Measurements from ENCODE around the gene ADD2. TPM values are rescaled to one million over a fixed set of nuclear protein-coding genes. Genes with fewer than 3 reads are reported as not detected.
"Not testable (repeated sequence)": the region's sequence is repeated elsewhere in the genome, so short reads cannot be mapped to it uniquely, and the experiment has no call there.

The ADD2 gene
- total RNA-seq, 1 experiment from 2014 or later: 0.08 TPM

DNA sequence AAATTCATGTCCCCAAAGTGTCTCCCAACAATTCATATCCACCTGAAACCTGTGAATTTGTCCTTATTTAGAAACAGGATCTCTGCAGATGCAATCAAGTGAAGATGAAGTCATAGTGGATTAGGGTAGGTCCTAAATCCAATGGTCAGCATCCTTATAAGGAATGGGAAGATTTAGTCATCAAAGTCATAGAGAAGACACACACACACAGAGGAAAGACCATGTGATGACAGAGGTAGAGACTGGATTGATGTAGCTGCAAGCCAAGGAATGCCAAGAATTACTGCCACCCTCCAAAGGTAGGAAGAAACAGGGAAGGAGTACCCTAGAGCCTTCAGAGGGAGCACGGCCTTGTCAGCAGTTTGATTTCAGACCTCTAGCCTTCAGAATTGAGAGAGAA, 17.7 kb downstream of the ADD2 start:
- Histone ChIP-seq H3K36me3 (no peaks in the 10 kb centered on the region), H3K9me3 (replicated peaks) (no peaks in the 10 kb centered on the region), H3K27ac (no peak overlapping the region), H3K4me3 (no peak overlapping the region), H3K4me1 (no peaks in the 10 kb centered on the region), H3K27me3 (0 out of 2 replicates have a peak, but pooled peaks cover 12% of the 10 kb centered on the region)
- DNase-seq: no peak

DNA sequence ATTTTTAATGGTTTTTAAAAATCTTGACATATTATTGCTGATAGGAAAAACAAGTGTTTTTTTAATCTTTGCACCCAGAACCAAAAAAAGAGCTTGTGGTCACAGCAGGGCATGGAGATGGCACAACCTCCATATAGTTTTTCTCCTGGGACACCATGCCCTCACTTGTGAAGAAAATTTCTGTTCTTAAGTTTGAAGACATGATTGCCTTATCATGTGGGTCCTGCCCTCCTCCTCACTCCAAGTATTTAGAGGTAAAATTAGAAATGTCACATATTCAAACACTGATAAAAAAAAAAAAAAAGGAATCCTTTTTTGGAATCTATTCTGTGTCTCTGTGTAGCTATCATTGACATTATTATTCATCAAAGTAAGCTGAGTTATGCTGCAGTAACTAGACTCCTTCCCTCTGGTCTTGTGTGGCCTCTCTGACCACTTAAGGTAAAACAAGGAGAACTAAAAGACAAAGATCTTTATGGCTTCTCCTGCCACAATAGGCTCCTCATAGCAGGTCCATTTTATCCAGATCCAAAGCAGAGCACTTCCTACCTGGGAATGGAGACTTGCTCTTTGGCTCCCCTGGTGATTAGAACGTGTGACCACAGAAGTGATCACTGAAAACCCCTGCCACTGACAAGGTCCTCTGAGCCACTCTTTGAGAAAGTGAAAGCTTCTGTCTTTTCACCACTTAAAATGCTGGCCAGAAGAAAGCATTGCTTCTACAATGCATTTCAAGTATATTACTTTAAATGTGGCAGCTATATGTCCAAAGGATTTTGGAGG, 19.8 kb downstream of the ADD2 start:
- H3K27ac ChIP-seq: no peak overlapping the region
- no peak for DNase-seq
- no peaks in the 10 kb centered on the region for H3K4me1 ChIP-seq
- H3K9me3 ChIP-seq (replicated peaks): no peaks in the 10 kb centered on the region
- H3K4me3 ChIP-seq: no peak overlapping the region
- no peaks in the 10 kb centered on the region for H3K36me3 ChIP-seq
- 0 out of 2 replicates have a peak, but pooled peaks cover 11% of the 10 kb centered on the region for H3K27me3 ChIP-seq

DNA sequence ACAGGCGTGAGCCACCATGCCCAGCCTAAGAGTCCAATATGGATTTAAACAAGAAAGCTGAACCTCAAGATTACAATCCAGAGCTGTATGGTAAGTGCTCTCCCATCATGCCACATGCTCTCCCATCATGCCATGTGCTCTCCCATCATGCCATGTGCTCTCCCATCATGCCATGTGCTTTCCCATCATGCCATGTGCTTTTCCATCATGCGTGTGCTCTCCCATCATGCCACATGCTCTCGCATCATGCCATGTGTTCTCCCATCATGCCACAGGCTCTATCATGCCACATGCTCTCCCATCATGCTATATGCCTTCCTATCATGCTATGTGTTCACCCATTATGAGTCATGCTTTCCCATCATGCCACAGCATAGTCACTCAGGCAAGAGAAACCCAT, 20.7 kb downstream of the ADD2 start:
- no peaks in the 10 kb centered on the region for H3K36me3 ChIP-seq
- H3K27ac ChIP-seq: no peak overlapping the region
- no peak for DNase-seq
- H3K27me3 ChIP-seq: 0 out of 2 replicates have a peak, but pooled peaks cover 6% of the 10 kb centered on the region
- no peaks in the 10 kb centered on the region for H3K4me1 ChIP-seq
- no peak overlapping the region for H3K4me3 ChIP-seq
- H3K9me3 ChIP-seq (replicated peaks): no peaks in the 10 kb centered on the region

DNA sequence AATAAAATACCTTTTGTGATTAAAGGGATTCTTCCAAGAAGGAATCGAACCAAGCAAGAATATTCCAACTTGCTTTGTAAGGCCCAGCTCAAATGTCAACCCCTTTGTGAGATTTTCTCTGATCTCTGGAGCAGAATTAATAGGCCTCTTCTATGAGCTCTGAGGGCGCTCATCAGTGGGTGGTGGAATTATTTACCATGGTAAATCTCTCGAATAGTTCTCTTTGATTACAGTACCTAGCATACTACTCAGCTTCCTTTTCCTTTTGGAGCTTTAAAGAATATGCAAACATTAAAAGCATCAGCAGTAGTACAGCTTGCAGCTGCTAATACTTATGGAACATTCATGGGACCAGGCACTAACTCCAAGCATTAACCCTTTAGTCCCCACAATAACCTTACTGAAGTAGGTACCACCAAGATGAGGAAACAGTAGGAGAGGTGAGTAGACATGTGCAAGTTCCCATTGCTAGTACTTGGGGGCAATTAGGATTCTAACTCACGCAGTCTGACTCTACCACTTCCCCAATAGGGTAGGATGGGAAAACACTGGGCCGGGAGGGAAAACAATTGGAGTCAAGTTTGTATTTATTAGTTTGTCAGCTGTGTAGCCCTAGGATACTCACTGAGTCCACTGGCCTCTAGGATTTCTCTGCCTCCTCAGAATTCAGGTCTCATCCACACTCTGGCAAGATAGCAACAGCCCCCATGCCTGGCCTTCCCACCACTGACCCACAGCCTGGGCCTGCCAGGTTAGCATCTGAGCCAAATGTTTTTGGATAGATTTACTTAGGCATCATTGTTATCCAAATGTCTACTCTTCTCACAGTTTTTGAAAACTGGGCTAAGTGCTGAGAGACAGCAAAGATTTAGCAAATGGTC, 21.7 kb downstream of the ADD2 start:
- Histone ChIP-seq H3K36me3 (no peaks in the 10 kb centered on the region), H3K27me3 (0 out of 2 replicates have a peak, but pooled peaks cover 6% of the 10 kb centered on the region), H3K4me3 (no peak overlapping the region), H3K9me3 (replicated peaks) (no peaks in the 10 kb centered on the region), H3K27ac (no peak overlapping the region), H3K4me1 (no peaks in the 10 kb centered on the region)
- no peak for DNase-seq

DNA sequence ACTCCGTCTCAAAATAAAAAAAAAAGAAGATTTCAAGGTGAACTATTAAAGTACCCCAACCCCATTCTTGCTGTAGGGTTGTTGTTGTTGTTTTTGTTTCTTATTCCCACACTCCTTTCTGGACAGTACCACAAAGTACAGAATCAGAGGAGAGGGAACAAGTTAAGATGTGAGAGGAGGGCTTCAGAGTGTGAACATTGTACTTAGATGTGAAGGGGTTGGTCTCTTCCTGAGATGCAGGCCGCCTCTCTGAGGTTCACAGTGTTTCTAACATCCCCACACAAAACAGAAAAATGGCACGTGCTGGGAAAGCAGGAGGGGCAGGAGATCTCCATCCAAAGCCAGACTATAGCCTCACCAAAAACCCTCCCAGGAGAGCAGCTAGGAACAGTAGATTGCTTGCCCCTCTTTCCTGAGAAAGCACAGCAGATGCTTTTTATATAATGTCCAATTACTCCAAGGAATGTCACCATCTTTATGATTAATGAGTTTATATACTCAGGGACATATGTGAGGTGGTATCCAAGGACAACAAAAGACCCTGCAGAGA, 22.6 kb downstream of the ADD2 start:
- no peak overlapping the region for H3K27ac ChIP-seq
- H3K9me3 ChIP-seq (replicated peaks): no peaks in the 10 kb centered on the region
- no peak overlapping the region for H3K4me3 ChIP-seq
- H3K4me1 ChIP-seq: no peaks in the 10 kb centered on the region
- no peaks in the 10 kb centered on the region for H3K36me3 ChIP-seq
- H3K27me3 ChIP-seq: 0 out of 2 replicates have a peak, but pooled peaks cover 6% of the 10 kb centered on the region
- no peak for DNase-seq

DNA sequence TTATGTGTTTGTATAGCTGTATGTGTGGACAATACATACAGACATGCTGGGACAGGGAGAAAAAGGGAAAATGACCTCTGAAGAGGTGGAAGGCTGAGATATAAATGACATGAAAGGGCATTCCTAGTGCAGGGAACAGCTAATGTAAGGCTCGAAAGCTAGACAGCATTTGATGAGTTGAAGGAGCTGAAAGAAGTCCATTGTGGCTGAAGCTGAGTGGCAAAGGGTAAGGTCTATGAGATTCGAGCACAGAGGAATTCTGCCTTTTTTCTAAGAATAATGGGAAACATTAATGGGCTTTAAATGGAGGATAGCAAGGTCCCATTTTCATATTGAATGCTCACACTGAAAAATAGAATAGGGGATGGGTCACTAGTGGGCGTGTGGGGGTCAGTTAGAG, 23.6 kb downstream of the ADD2 start:
- no peak for DNase-seq
- Histone ChIP-seq H3K36me3 (no peaks in the 10 kb centered on the region), H3K27me3 (0 out of 2 replicates have a peak, but pooled peaks cover 6% of the 10 kb centered on the region), H3K4me1 (no peaks in the 10 kb centered on the region), H3K27ac (no peak overlapping the region), H3K9me3 (replicated peaks) (no peaks in the 10 kb centered on the region), H3K4me3 (no peak overlapping the region)

DNA sequence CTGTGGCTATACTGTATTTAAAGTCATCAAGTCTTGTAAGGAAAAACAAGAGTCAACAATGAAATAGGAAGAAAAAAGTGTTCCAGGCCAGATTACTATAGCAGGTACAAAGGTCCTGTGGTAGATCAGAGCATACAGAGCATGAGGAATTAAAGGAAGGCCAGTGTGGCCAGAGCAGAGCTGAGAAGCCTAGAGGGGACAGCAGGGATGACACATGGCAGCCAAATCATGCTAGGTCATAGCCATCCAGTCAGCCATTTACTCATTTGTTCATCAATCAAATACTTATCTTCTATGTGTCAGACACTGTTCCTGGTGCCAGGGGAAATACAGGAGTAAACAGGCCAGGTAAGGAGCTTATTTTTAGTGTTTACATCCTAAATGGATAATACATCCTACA, 24.3 kb downstream of the ADD2 start:
- H3K9me3 ChIP-seq (replicated peaks): no peaks in the 10 kb centered on the region
- no peaks in the 10 kb centered on the region for H3K36me3 ChIP-seq
- H3K27me3 ChIP-seq: 0 out of 2 replicates have a peak, but pooled peaks cover 6% of the 10 kb centered on the region
- DNase-seq: no peak
- no peak overlapping the region for H3K4me3 ChIP-seq
- no peaks in the 10 kb centered on the region for H3K4me1 ChIP-seq
- H3K27ac ChIP-seq: no peak overlapping the region

DNA sequence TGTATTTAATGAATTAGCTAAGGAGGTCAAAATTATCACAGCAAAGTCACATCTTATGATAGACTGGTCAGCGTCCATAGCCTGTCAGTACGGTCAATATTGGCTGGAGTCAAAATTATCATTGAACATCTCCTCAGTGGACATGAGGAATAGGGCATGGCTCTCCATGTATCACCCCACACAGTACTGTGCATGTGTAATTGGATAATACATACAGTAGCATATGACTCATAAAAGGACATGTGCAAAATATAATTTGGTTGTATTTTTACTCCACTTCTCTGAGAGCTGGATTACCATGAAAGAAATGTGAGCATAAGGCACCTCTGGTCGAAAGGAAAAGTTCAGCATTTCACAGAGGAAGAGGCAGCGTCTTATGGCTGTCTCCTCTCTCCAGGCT, 24.9 kb downstream of the ADD2 start:
- Histone ChIP-seq H3K4me3 (no peak overlapping the region), H3K36me3 (no peaks in the 10 kb centered on the region), H3K4me1 (no peaks in the 10 kb centered on the region), H3K27me3 (0 out of 2 replicates have a peak, but pooled peaks cover 6% of the 10 kb centered on the region), H3K9me3 (replicated peaks) (no peaks in the 10 kb centered on the region), H3K27ac (no peak overlapping the region)
- no peak for DNase-seq

DNA sequence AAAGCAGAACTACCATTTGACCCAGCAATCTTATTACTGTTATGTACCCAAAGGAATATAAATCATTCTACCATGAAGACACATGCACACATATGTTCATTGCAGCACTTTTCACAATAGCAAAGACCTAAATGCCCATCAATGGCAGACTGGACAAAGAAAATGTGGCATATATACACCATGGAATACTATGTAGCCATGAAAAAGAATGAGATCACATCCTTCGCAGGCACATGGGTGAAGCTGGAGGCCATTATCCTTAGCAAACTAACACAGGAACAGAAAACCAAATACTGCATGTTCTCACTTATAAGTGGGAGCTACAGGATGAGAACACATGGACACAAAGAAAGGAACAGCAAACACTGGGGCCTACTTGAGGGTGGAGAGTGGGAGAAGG, 28.5 kb downstream of the ADD2 start:
- not testable (repeated sequence) for H3K27ac ChIP-seq; H3K9me3 ChIP-seq (replicated peaks); H3K36me3 ChIP-seq; H3K4me1 ChIP-seq; DNase-seq; H3K4me3 ChIP-seq; H3K27me3 ChIP-seq

DNA sequence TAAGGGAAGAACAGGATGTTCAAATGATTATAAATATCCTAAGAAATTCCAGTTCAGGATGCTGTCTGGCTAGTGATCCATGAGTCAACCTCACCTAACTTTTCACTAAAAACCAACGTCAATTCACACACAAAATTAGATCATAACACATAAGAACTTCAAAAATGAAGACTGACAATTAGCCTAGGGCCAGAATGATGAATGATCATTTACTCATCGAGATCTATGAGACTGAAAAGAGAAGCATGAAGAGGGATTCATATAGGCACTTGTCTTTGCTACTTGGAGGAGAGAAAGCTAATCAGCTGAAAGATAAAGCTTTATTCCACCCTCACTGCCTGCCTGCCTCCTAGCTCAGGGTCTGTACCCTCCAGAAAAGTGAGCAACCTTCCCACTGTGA, 29.8 kb downstream of the ADD2 start:
- no peaks in the 10 kb centered on the region for H3K36me3 ChIP-seq
- H3K4me3 ChIP-seq: no peak overlapping the region
- H3K9me3 ChIP-seq (replicated peaks): no peaks in the 10 kb centered on the region
- H3K4me1 ChIP-seq: no peaks in the 10 kb centered on the region
- peaks cover 12% of the 10 kb centered on the region for H3K27me3 ChIP-seq
- no peak overlapping the region for H3K27ac ChIP-seq
- DNase-seq: no peak

DNA sequence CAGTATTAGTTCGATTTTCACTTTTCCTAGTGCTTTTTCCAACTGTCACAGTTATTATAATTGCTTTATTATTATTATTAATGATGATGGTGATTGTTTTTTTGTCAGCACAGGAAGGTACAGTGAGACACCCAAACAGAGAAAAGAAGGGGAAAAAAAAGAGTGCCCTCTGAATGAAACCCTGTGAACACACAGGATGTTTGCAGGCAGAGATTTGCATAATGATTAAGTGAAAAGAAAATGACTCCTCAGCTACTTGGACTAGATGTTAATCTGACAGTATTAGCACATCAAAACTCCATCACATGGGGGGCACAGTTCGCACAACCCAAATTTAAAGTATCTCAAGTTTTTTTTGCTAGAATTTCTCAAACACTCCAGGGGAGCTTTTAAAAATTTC, 32.9 kb downstream of the ADD2 start:
- Histone ChIP-seq H3K4me3 (no peak overlapping the region), H3K9me3 (replicated peaks) (no peaks in the 10 kb centered on the region), H3K4me1 (no peaks in the 10 kb centered on the region), H3K27ac (no peak overlapping the region), H3K27me3 (peaks cover 12% of the 10 kb centered on the region), H3K36me3 (no peaks in the 10 kb centered on the region)
- no peak for DNase-seq

DNA sequence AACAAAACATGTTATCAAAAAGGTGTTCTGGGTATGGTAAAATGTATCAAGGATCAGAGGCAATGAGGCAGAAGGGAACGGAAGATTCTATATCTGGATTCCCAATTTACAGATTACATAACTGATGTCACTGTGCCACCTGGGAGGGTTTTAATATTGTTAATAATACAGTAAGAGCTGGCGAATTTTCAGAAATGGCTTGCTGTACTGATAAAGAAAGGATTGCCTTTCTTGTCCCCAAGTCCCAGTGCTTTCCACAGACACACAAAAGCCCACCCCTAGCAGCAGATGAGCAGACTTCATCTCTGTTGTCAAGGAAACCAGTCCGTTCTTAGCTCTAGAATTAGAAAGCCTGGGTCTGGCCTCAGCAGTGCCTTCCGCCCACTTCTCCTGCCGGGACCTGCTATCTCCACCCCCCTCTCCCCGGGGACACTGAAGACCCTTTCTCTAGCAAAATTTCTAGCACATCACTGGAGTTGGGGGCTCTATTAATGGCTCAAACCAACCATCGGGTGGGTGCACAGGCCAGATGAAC, 34.3 kb downstream of the ADD2 start:
- no peak for DNase-seq
- Histone ChIP-seq H3K36me3 (no peaks in the 10 kb centered on the region), H3K9me3 (replicated peaks) (no peaks in the 10 kb centered on the region), H3K4me3 (no peak overlapping the region), H3K27me3 (peaks cover 12% of the 10 kb centered on the region), H3K27ac (no peak overlapping the region), H3K4me1 (no peaks in the 10 kb centered on the region)

DNA sequence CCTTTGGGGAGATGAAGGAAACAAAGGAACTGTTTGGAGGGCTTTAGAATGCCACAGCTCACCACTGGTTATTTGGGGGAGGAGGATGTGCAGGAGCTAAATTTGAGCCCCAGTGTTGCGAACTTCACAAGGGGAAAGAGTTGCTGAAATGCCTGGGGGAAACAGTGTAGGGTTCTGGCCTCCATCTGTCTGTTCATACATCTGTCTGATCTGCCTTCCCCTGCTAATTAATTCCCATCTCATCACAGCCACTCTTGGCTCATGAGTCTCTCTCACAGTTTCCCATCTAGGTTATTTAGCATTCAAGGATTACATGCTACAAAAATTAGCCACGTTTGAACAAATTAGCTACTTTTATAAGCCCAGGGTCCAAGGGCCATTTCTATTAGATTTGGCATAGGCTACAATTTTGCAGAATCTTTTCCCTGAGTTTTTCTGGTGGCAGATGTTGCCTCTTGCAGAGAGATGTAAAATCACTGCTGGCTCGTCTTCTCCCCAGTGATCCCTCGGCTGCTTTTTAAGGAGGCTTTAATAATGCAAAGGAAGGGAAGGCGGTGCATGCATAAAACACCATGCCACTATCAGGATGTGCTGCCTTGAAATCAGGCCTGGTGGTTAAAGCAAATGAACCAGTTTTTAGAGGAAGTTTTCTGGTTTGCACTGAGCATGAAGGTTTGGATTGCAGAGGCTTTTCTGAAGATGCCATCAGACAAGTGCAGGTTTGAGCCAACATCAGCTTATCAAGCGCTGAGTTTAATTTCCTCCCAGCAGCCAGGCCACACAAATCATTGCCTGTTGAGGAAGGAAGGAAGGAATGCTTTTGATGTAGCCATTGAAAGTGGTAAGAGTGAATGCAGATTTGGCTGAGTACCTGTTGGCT, 35.0 kb downstream of the ADD2 start:
- Histone ChIP-seq H3K27me3 (peaks cover 12% of the 10 kb centered on the region), H3K9me3 (replicated peaks) (no peaks in the 10 kb centered on the region), H3K4me3 (no peak overlapping the region), H3K4me1 (no peaks in the 10 kb centered on the region), H3K36me3 (no peaks in the 10 kb centered on the region), H3K27ac (no peak overlapping the region)
- no peak for DNase-seq

DNA sequence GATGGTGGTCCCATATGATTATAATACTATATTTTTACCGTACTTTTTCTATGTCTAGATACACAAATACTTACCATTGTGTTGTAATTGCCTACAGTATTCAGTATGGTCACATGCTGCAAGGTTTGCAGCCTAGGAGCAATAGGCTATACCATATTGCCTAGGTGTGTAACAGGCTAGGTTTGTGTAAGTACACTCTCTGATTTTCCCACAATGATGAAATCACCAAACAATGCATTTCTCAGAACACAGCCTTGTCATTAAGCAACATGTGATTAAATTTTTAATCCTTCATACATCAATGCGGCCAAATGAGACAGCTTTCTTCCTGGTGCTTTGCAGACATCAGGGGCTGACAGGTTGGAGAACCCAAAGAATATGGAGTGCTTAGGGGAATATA, 37.3 kb downstream of the ADD2 start:
- Histone ChIP-seq H3K27ac (no peak overlapping the region), H3K4me3 (no peak overlapping the region), H3K36me3 (no peaks in the 10 kb centered on the region), H3K4me1 (no peaks in the 10 kb centered on the region), H3K27me3 (peaks cover 16% of the 10 kb centered on the region), H3K9me3 (replicated peaks) (no peaks in the 10 kb centered on the region)
- no peak for DNase-seq
